ENCODE measurements around the gene HPS5.

Gene HPS5

DNA sequence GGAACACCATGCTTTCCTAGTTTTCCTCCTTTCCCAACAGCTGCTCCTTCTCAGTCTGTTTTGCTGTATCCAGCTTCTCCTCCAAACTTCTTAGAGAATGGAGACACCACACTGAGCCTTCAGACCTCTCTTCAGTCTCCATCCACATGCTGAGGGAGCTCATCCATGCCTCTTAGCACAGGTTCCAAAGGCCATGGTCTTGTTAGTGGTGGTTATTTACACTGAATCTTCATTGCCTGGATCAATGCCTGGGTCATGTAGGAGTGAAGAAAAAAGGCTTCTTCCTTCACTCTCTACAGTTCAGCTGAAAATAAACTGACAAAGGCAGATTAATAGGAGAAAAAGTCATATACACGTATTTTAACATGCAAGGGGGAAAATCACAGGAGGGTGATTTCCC lies 82.3 kb downstream of the HPS5 start:
- DNase-seq (ENCODE audit: insufficient read length, low spot score) (no peak), FAIRE-seq (no peak)
- TF ChIP-seq TAF1 (IDR thresholded peaks at IDR 0.05; ENCODE audit: low read depth, low read length) = no peak
- TF ChIP-seq PAX5 (IDR thresholded peaks at IDR 0.05; ENCODE audit: insufficient read depth, low read length, severe bottlenecking) = no peak
- no peak for TF ChIP-seq POLR2A (IDR thresholded peaks at IDR 0.05; ENCODE audit: low read depth, low read length)
- no peak for TF ChIP-seq POU2F2 (IDR thresholded peaks at IDR 0.05; ENCODE audit: low read depth, low read length)
- TF ChIP-seq SPI1 (IDR thresholded peaks at IDR 0.05; ENCODE audit: low read depth, low read length) = no peak

DNA sequence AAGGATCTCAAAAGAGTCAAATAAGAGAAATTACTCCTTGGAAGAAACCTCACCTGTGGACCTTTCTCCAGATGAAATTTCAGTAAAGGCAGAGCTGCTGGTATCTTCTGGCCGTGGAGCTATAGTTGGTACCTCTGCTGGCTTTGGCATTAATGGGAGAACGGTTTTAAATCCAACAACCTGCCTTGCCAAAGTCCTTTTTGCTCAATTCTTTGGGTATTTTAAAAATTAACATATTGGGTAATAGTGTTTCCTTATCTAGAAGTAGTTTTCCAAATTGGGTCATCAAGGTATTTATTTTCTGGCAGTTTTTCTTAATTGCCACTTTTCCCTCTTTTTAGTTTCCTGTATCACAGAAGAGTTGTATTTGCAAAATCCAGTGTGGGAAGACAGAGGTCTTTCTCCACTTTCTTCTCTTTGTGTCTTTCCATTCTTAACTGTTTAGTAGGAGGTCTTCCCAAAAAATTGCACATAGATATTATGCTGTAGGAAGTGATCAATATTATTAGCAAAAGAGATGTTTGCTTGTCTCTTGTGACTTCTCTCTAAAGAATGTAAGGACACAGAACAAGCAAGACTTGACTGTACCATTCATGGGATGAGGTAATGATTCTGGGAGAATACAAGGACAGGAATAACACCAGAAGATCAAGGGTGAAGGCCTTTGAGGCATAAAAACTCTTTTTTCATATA lies 85.1 kb downstream of the HPS5 start, which contains the start of gene SAA4:
SAA4 (minus strand) TSS at position 139 of the 693 bp plus-strand sequence. CDS start 876 bp downstream, outside the sequence.
- FAIRE-seq = no peak

DNA sequence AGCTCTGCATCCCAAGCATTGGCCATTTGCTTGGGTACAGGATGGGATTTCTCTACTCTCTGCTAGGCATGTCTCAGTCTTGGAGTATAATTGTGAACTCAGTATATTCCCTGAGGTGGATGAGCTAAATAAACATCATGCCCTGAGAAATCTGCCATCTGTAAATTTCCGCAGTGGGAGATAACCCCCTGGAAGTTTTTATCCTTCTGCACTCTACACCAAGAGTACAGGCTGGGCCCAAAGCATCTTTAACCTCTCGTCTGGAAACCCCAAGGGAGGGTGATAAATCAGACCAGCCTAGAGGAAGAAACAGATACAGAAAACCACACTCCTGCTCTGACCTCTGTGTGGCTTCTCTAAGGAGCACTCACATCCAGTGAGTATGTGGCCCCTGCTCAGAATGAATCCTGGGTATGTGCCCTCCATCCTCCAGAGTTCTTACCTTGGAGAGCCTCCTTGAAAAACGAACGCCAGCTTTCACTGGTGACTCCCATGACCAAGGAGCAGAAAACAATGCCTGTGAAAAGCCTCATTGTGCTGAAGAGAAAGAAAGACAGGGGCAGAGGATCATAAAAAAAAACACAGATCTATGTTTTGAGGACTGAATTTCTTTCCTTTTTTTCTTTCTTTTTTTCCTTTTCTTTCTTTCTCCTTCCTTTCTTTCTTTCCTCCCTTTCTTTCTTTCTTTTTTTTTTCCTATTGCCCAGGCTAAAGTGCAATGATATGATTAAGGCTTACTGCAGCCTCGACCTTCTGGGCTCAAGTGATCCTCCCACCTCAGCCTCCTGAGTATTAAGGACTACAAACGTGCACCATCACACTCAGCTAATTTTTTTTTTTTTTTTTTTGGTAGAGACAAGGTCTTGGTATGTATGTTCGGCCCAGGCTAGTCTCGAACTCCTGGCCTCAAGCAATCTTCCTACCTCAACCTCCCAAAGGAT lies 86.3 kb downstream of the HPS5 start:
- FAIRE-seq (no peak), DNase-seq (ENCODE audit: insufficient read length, low spot score) (no peak)
- no peak for TF ChIP-seq POLR2AphosphoS5 (IDR thresholded peaks at IDR 0.05; ENCODE audit: low read depth, low read length)
- TF ChIP-seq POLR2A (IDR thresholded peaks at IDR 0.05; ENCODE audit: low read depth, low read length) = no peak
- no peak for TF ChIP-seq TAF1 (IDR thresholded peaks at IDR 0.05; ENCODE audit: low read depth, low read length)
- no peak for TF ChIP-seq SPI1 (IDR thresholded peaks at IDR 0.05; ENCODE audit: low read depth, low read length)
- no peak for TF ChIP-seq PAX5 (IDR thresholded peaks at IDR 0.05; ENCODE audit: insufficient read depth, low read length, severe bottlenecking)
- TF ChIP-seq POU2F2 (IDR thresholded peaks at IDR 0.05; ENCODE audit: low read depth, low read length) = no peak

More for the DNA sequence above, 85.1 kb downstream of the HPS5 start, which contains the start of gene SAA4:
- no peak for DNase-seq (ENCODE audit: insufficient read length, low spot score)
- TF ChIP-seq POLR2A (IDR thresholded peaks at IDR 0.05; ENCODE audit: low read depth, low read length) (no peak), PAX5 (IDR thresholded peaks at IDR 0.05; ENCODE audit: insufficient read depth, low read length, severe bottlenecking) (no peak), SPI1 (IDR thresholded peaks at IDR 0.05; ENCODE audit: low read depth, low read length) (no peak), TAF1 (IDR thresholded peaks at IDR 0.05; ENCODE audit: low read depth, low read length) (no peak), POU2F2 (IDR thresholded peaks at IDR 0.05; ENCODE audit: low read depth, low read length) (no peak), POLR2AphosphoS5 (IDR thresholded peaks at IDR 0.05; ENCODE audit: low read depth, low read length) (no peak)

DNA sequence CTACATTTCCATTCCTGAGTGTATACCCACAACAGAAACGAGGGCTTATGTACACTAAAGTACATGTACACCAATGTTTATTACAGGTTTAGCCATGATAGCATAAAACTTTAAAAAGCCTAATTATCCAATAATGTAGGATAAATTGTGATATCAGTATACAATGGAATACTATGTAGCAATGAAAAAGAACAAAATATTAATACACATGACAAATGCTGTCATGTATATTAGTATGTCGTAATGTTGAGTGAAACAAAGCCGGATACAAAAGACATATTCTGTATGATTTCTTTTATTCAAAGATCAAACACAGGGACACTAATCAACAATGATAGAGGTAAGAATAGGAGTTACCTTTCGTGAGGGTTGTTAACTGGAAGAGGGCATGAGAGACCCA lies 88.0 kb downstream of the HPS5 start:
- TF ChIP-seq TAF1 (IDR thresholded peaks at IDR 0.05; ENCODE audit: low read depth, low read length) (no peak), POU2F2 (IDR thresholded peaks at IDR 0.05; ENCODE audit: low read depth, low read length) (no peak), POLR2A (IDR thresholded peaks at IDR 0.05; ENCODE audit: low read depth, low read length) (no peak), SPI1 (IDR thresholded peaks at IDR 0.05; ENCODE audit: low read depth, low read length) (no peak), POLR2AphosphoS5 (IDR thresholded peaks at IDR 0.05; ENCODE audit: low read depth, low read length) (no peak), PAX5 (IDR thresholded peaks at IDR 0.05; ENCODE audit: insufficient read depth, low read length, severe bottlenecking) (no peak)
- FAIRE-seq (no peak), DNase-seq (ENCODE audit: insufficient read length, low spot score) (no peak)

DNA sequence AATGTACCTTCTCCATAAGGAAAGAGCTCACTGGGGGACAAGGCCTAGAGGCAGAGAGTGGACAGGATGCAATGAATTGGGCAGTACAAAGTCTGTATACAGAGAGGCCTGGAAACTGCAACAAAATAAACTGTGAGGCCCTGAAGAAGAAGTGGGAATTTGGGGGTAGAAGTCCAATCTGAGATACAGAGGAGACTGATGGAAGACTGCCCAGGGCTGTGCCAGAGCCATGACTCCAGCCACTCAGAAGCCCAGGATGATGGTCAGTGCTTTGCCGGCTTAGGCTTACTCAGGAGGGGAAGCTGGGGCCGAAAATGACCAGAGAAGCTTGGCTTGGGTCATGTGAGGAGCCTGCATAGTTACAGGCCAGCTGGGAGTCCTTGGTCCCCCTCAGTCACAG lies 91.1 kb downstream of the HPS5 start:
- TF ChIP-seq POLR2AphosphoS5 (IDR thresholded peaks at IDR 0.05; ENCODE audit: low read depth, low read length) (no peak), PAX5 (IDR thresholded peaks at IDR 0.05; ENCODE audit: insufficient read depth, low read length, severe bottlenecking) (no peak), POU2F2 (IDR thresholded peaks at IDR 0.05; ENCODE audit: low read depth, low read length) (no peak), POLR2A (IDR thresholded peaks at IDR 0.05; ENCODE audit: low read depth, low read length) (no peak), SPI1 (IDR thresholded peaks at IDR 0.05; ENCODE audit: low read depth, low read length) (no peak), TAF1 (IDR thresholded peaks at IDR 0.05; ENCODE audit: low read depth, low read length) (no peak)
- FAIRE-seq (no peak), DNase-seq (ENCODE audit: insufficient read length, low spot score) (no peak)

DNA sequence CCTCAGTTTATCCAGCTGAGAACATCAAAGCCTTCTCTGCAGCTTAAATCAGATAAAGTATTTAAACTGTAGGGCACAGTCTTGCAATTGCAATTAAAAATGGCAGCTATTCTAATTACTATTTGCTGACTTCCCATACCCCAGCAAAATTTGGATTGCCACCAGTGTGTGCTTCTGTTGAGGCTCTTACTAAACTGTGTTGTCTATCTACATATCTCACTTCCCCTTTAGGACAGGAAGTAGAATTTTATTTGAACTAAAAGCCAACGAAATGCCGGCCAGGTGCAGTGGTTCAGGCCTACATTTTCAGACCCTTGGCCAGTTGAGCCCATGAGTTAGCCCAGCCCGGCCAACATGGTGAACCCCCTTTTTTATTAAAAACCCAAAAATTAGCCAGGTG lies 92.4 kb downstream of the HPS5 start:
- TF ChIP-seq SPI1 (IDR thresholded peaks at IDR 0.05; ENCODE audit: low read depth, low read length) (peak; percentile 89), TAF1 (IDR thresholded peaks at IDR 0.05; ENCODE audit: low read depth, low read length) (no peak)
- FAIRE-seq = no peak
- peak; percentile 38 for DNase-seq (ENCODE audit: insufficient read length, low spot score)

Data from GM12891 (cell line).